HL-60 (cell line): ENCODE data around the gene COQ5.

Experiments
- DNase-seq, 2 experiments: peaks; one replicate each; pipeline ENCODE4 v3.0.0-alpha.2; 2010 to 2020; ENCODE audit warnings: low read depth in 1 of 2, low spot score in 1 of 2
- H3K27ac ChIP-seq: fragments of 250-450 bp; sonication (Bioruptor Pico); replicated peaks from 2 replicates; pipeline ENCODE4 v1.5.1; 2020; ENCODE audit warnings: mild to moderate bottlenecking, moderate library complexity
- H3K27me3 ChIP-seq: fragments of 250-450 bp; sonication (Bioruptor Pico); 2 replicates; pipeline ENCODE4 v1.5.1; 2021; ENCODE audit warnings: mild to moderate bottlenecking, moderate library complexity; ENCODE audit not compliant: insufficient read depth, poor library complexity, severe bottlenecking
- H3K4me3 ChIP-seq: replicated peaks from 2 replicates; pipeline ENCODE4 v1.5.1; 2011; ENCODE audit warnings: mild to moderate bottlenecking, control low read depth, low read length; ENCODE audit not compliant: insufficient read depth
- GABPA ChIP-seq: IDR thresholded peaks from 2 replicates; pipeline ENCODE4 v1.6.1; 2012; ENCODE audit warnings: low read depth
- POLR2AphosphoS5 ChIP-seq: IDR thresholded peaks from 2 replicates; pipeline ENCODE4 v1.6.1; 2012; ENCODE audit warnings: low read depth
- SPI1 ChIP-seq: IDR thresholded peaks from 2 replicates; pipeline ENCODE4 v1.6.1; 2012; ENCODE audit warnings: low read depth, mild to moderate bottlenecking, borderline replicate concordance
- TF ChIP-seq, protein P1 (sequence below): IDR thresholded peaks from 2 replicates; pipeline ENCODE4 v1.6.1; 2012; ENCODE audit warnings: low read depth; ENCODE audit not compliant: insufficient replicate concordance
- TF ChIP-seq, protein P2 (sequence below): IDR thresholded peaks from one replicate; pipeline ENCODE4 v1.5.1; 2011; ENCODE audit warnings: low read length, control low read depth, inconsistent platforms; ENCODE audit not compliant: insufficient read depth

COQ5 gene

DNA sequence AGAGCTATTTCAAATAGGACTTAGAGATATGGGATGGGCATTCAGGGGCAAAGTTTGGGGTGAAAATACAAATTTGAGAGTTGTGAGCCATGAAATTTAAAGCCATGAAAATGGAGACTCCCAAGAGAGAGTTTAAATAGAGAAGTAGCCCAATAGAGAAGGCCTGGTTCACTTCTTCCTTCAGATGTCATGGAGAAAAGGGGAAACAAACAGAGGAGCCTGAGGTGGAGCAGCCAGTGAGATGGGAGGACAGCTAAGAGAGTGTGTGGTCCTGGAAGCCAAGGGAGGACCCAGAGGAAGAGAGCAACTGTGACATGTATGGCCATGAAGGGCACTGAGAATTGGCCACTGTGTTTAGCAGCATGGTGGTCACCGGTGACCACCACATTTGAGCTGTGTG, 45.3 kb downstream of the COQ5 start:
- TF ChIP-seq, protein P1, sequence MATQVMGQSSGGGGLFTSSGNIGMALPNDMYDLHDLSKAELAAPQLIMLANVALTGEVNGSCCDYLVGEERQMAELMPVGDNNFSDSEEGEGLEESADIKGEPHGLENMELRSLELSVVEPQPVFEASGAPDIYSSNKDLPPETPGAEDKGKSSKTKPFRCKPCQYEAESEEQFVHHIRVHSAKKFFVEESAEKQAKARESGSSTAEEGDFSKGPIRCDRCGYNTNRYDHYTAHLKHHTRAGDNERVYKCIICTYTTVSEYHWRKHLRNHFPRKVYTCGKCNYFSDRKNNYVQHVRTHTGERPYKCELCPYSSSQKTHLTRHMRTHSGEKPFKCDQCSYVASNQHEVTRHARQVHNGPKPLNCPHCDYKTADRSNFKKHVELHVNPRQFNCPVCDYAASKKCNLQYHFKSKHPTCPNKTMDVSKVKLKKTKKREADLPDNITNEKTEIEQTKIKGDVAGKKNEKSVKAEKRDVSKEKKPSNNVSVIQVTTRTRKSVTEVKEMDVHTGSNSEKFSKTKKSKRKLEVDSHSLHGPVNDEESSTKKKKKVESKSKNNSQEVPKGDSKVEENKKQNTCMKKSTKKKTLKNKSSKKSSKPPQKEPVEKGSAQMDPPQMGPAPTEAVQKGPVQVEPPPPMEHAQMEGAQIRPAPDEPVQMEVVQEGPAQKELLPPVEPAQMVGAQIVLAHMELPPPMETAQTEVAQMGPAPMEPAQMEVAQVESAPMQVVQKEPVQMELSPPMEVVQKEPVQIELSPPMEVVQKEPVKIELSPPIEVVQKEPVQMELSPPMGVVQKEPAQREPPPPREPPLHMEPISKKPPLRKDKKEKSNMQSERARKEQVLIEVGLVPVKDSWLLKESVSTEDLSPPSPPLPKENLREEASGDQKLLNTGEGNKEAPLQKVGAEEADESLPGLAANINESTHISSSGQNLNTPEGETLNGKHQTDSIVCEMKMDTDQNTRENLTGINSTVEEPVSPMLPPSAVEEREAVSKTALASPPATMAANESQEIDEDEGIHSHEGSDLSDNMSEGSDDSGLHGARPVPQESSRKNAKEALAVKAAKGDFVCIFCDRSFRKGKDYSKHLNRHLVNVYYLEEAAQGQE, result no peak
- TF ChIP-seq SPI1, result peak; percentile 15; the same call in 1 of the 2 replicates
- peak overlapping the region; percentile 29; the same call in 1 of the 2 replicates for H3K27ac ChIP-seq

DNA sequence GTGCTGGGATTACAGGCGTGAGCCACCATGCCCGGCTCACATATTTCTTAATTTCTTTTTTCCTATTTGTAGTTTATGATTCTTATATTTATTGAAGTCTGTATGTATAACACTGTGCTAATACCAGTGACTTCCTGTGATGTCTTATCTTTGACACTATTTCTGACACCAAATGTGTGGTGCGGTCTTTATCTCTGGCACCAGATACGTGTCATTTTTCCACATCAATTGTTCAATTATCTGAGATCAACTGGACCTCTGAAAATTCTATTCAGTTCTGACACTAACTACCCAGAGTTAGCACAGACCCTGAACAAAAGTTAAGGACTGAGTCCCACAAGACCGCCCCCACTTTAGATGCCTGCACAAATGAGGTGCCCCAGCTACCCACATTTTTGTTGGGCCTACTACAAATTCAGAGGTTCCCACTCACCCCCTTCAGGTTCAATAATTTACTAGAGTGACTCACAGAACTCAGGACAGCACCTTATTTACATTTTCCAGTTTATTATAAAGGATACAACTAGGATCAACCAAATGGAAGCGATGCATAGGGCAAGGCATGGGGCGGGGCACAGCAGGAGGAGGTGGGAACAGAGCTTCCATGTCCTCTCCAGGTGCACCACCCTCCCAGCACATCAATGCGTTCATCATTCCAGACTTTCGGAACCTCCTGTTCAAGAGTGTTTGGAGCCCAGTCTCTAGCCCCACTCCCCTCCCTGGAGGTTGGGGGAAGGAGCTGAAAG, 47.8 kb downstream of the COQ5 start:
- no peak overlapping the region for H3K4me3 ChIP-seq
- H3K27me3 ChIP-seq, result no peaks in the 10 kb centered on the region
- TF ChIP-seq POLR2AphosphoS5, result no peak
- no peak for DNase-seq
- H3K27ac ChIP-seq, result no peak overlapping the region

More for the DNA sequence above, 45.3 kb downstream of the COQ5 start:
- DNase-seq, result peak in 1 of 2 experiments; percentile 39
- Histone ChIP-seq H3K27me3 (no peaks in the 10 kb centered on the region), H3K4me3 (no peak overlapping the region)

DNA sequence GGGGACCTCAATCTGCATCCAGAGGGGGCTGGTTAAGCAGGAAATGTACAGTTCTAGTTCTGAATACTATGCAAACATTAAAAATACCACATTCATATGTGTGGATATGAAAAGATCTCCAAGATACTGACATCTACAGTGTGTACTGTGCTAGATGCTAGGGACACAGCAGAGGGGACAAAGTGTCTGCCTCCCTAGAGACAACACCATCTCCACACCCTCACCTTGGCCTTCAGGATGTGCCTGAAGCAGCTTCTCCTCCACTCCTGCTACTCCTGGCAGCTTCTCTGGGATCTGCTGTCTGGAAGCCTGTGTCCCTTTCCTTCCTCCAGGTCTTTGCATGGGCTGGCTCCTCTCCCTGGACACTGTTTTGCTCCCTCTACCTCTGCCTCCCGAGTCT, 48.7 kb downstream of the COQ5 start:
- no peaks in the 10 kb centered on the region for H3K27me3 ChIP-seq
- no peak overlapping the region for H3K27ac ChIP-seq
- TF ChIP-seq GABPA (no peak), POLR2AphosphoS5 (no peak), SPI1 (no peak)
- TF ChIP-seq, protein P2, sequence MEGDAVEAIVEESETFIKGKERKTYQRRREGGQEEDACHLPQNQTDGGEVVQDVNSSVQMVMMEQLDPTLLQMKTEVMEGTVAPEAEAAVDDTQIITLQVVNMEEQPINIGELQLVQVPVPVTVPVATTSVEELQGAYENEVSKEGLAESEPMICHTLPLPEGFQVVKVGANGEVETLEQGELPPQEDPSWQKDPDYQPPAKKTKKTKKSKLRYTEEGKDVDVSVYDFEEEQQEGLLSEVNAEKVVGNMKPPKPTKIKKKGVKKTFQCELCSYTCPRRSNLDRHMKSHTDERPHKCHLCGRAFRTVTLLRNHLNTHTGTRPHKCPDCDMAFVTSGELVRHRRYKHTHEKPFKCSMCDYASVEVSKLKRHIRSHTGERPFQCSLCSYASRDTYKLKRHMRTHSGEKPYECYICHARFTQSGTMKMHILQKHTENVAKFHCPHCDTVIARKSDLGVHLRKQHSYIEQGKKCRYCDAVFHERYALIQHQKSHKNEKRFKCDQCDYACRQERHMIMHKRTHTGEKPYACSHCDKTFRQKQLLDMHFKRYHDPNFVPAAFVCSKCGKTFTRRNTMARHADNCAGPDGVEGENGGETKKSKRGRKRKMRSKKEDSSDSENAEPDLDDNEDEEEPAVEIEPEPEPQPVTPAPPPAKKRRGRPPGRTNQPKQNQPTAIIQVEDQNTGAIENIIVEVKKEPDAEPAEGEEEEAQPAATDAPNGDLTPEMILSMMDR, result no peak
- TF ChIP-seq, protein P1, result no peak
- no peak overlapping the region for H3K4me3 ChIP-seq
- DNase-seq, result no peak

DNA sequence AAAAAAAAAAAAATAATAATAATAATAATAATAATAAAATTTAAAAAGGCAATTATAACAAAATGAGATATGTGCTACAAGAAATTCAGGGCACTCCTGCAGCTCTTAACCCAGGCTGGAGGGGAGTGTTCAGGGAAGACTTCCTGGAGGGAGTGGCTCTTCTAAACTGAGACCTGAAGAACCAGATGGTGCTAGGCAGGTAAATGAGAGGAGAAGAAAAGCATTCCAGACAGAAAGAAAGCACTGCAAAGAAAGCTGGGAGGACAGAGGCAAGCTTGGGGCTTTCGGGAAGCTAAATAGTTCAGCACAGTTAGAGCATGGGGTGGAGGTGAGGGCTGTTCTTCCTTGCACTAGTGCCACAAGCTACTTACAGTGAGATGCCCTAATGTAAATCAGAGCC, 49.5 kb downstream of the COQ5 start:
- Histone ChIP-seq H3K4me3 (no peak overlapping the region), H3K27ac (no peak overlapping the region), H3K27me3 (no peaks in the 10 kb centered on the region)
- TF ChIP-seq GABPA, result no peak
- DNase-seq, result no peak

DNA sequence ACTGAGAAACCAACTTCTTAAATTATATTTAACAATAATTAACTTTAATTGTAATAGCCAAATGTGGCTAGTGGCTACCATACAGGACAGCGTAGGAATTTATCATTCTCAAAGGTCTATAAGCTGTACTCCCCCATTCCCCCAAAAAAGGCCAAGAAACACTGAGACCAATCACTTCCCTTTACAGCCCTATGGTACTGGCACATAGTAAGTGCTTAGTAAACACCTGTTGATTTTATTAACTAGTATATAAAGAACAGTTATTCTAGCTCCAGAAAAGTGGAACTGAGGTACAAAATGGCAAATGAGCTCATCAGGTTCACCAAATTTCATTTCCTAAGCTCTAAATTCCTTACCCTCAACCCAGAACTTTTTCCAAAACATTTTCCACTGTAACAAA, 53.3 kb downstream of the COQ5 start:
- no peaks in the 10 kb centered on the region for H3K27me3 ChIP-seq
- H3K4me3 ChIP-seq, result no peak overlapping the region
- DNase-seq, result no peak
- H3K27ac ChIP-seq, result peak overlapping the region; percentile 2; the same call in 1 of the 2 replicates
- no peak for TF ChIP-seq GABPA
- TF ChIP-seq SPI1, result peak; percentile 17; the same call in 1 of the 2 replicates

DNA sequence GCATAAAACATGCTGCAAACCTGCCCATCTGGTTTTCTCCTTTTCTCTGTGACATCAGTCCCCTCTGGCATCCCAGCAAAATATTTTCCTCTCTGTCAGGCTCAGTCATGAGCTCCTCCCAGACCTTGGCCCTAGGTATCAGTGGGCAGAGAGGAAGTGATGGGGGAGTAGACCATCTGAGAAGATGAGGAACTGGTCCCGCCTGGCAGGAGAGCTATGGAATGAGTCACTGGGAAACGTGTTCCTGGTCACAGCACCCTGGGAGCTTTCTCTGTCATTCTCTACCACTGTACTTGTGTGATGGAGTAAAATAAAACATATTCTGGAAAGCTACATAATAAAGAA, 54.4 kb downstream of the COQ5 start:
- TF ChIP-seq SPI1, result peak; percentile 97
- no peak for TF ChIP-seq GABPA
- Histone ChIP-seq H3K27ac (no peak overlapping the region; the same call in 1 of the 2 replicates), H3K4me3 (no peak overlapping the region), H3K27me3 (no peaks in the 10 kb centered on the region)
- peak; percentile 75 to 86 for DNase-seq
